Heart left ventricle (tissue), 13 donors: ENCODE data around the gene TGFBR2.

Source experiments
- CTCF ChIP-seq, 12 donors: fragments of 200-600 bp; sonication (generic) in 4 of 12; IDR thresholded peaks; one replicate each; pipeline versions ENCODE4 v1.5.0 to v1.8.0; 2018 to 2022; ENCODE audit warnings: antibody characterized with exemption in 12 of 12, mild to moderate bottlenecking in 5 of 12
- POLR2A ChIP-seq, 2 donors: fragments of 450-650 bp; IDR thresholded peaks; one replicate each; pipeline ENCODE4 v1.6.1; 2017; ENCODE audit warnings: antibody characterized with exemption in 2 of 2, mild to moderate bottlenecking in 2 of 2, moderate library complexity in 2 of 2
- donor health status: ischemic (EF 13 %, LVEDD 7.1; RV severe dilation, severe dysfunction).
- donor health status: DM: no; HTN: yes; CAD: no.
- donor health status: DM: no; HTN: no; CAD: no.
- donor health status: ischemic (EF 25% LVEDD 6.9; RV normal size, moderate dysfunction).
- donor health status: ischemic (EF 25% LVEDD 5.7; RV mildly dilated, moderate dysfunction).
- donor health status: ischemic (EF 35%, LVEDD 5.7; RV mildly dilated, moderate dysfunction).
- donor health status: nonischemic (EF 11% LVEDD 7.7; RV severe dilation, severe dysfunction).
- donor health status: DM: yes; HTN: yes; CAD: no.
- donor health status: PGD.
- donor health status: ischemic (EF 29% LVEDD 5.4; RV normal size, mild dysfunction).
- donor health status: nonischemic (EF 23%, LVEDD 6.1; RV moderate dilation, normal function).

GRCh38 chr3:30721314-30721634 lies 114.9 kb downstream of the TGFBR2 start:
- no peak for TF ChIP-seq CTCF (IDR thresholded peaks at IDR 0.05)
- TF ChIP-seq POLR2A (IDR thresholded peaks at IDR 0.05) = no peak
